Smooth muscle cell (in vitro differentiated cells): Measurements from ENCODE around the gene SHC3. TPM values are rescaled to one million over a fixed set of nuclear protein-coding genes. Genes with fewer than 3 reads are reported as not detected.

Experiments used
- polyA plus RNA-seq: library from polyadenylated mRNA; unstranded; fragments of >200 nt; fragmentation: Nextera tagmentation; extraction: Ambion mirVana; gene quantifications from 2 replicates; pipeline ENCODE4 v1.2.1, GENCODE V29; 2016
- total RNA-seq: library from RNA; depleted of rRNA; stranded (reverse); fragments of >200 nt; gene quantifications from 2 replicates; pipeline ENCODE4 v1.2.3, GENCODE V29; 2014

The SHC3 gene
- total and polyA plus RNA-seq, 2 experiments from 2014 or later = 0.38 to 0.67 TPM

Other genes starting within 250 kb of the SHC3 start
- 245 and 246 TPM in 2 replicates for gene S1PR3, start 187.3 kb downstream of the SHC3 start, total RNA-seq
- 123 and 184 TPM in 2 replicates for gene S1PR3, start 187.3 kb downstream of the SHC3 start, polyA plus RNA-seq
- gene CKS2, start 132.4 kb upstream of the SHC3 start, total RNA-seq = 77.6 and 91.9 TPM in 2 replicates
- 136 and 148 TPM in 2 replicates for gene CKS2, start 132.4 kb upstream of the SHC3 start, polyA plus RNA-seq
- gene SECISBP2, start 139.7 kb upstream of the SHC3 start, total RNA-seq = 25.1 and 27.2 TPM in 2 replicates
- gene SECISBP2, start 139.7 kb upstream of the SHC3 start, polyA plus RNA-seq = 12.2 and 19.6 TPM in 2 replicates